HT-29 (cell line): ENCODE results near the gene EVPL. TPM values are rescaled to one million over a fixed set of nuclear protein-coding genes. Genes with fewer than 3 reads are reported as not detected.

Experiments
- DNase-seq: peaks from one replicate; pipeline ENCODE4 v3.0.0-alpha.2; 2015; ENCODE audit warnings: low spot score
- total RNA-seq: library from RNA; depleted of rRNA; stranded (reverse); fragments of >200 nt; shearing (Covaris generic); gene quantifications from 2 replicates; pipeline ENCODE4 v1.2.3, GENCODE V29; 2014

EVPL gene
- total RNA-seq, 1 experiment from 2014 or later: 42.1 TPM

GRCh38 chr17:76018340-76018680 is 8.8 kb downstream of the EVPL start:
- no peak for DNase-seq

GRCh38 chr17:76017481-76018339 is 9.4 kb downstream of the EVPL start:
- DNase-seq: no peak

GRCh38 chr17:76014925-76015261 is 12.2 kb downstream of the EVPL start:
- DNase-seq: no peak

- peak; percentile 79 for DNase-seq
Measured at GRCh38 chr17:76014100-76014924, 12.8 kb downstream of the EVPL start.

- no peak for DNase-seq
Measured at GRCh38 chr17:76013377-76013932, 13.7 kb downstream of the EVPL start.

- no peak for DNase-seq
Measured at GRCh38 chr17:76011951-76012350, 15.2 kb downstream of the EVPL start.

GRCh38 chr17:76009969-76010661 is 17.0 kb downstream of the EVPL start:
- DNase-seq: no peak

GRCh38 chr17:76009447-76009846 is 17.7 kb downstream of the EVPL start:
- no peak for DNase-seq

- no peak for DNase-seq
Measured at GRCh38 chr17:76008630-76009425, 18.3 kb downstream of the EVPL start.

GRCh38 chr17:76008208-76008607 is 18.9 kb downstream of the EVPL start:
- DNase-seq: no peak

- no peak for DNase-seq
Measured at GRCh38 chr17:76007850-76008165, 19.3 kb downstream of the EVPL start.

- no peak for DNase-seq
Measured at GRCh38 chr17:76007131-76007849, 19.8 kb downstream of the EVPL start.

- peak; percentile 86 for DNase-seq
Measured at GRCh38 chr17:76005263-76006149, 21.6 kb downstream of the EVPL start.

GRCh38 chr17:76004750-76005262 is 22.3 kb downstream of the EVPL start:
- no peak for DNase-seq

- no peak for DNase-seq
Measured at GRCh38 chr17:76003915-76004314, 23.2 kb downstream of the EVPL start.

- DNase-seq: no peak
Measured at GRCh38 chr17:76002100-76002499, 25.0 kb downstream of the EVPL start.

GRCh38 chr17:76000755-76001521 is 26.2 kb downstream of the EVPL start, which contains the start of gene CDK3:
CDK3 (plus strand) TSS chr17:76000855; CDS start chr17:76001426, 571 bp downstream.
- DNase-seq: no peak

- DNase-seq: peak; percentile 47
Measured at GRCh38 chr17:76000016-76000754, 26.9 kb downstream of the EVPL start.
